Endothelial cell (in vitro differentiated cells): ENCODE results near the gene UROC1. TPM values are rescaled to one million over a fixed set of nuclear protein-coding genes. Genes with fewer than 3 reads are reported as not detected.

Source experiments
- DNase-seq: peaks from one replicate; pipeline ENCODE4 v3.0.0; 2021; ENCODE audit warnings: low spot score
- H3K27ac Mint-ChIP-seq: one replicate; pipeline ENCODE4 v1.8.0; 2021; ENCODE audit warnings: mixed read lengths, inconsistent platforms; ENCODE audit not compliant: unreplicated experiment
- H3K27me3 Mint-ChIP-seq: one replicate; pipeline ENCODE4 v1.8.0; 2021; ENCODE audit warnings: mild to moderate bottlenecking, moderate library complexity, mixed read lengths, inconsistent platforms; ENCODE audit not compliant: unreplicated experiment
- H3K36me3 Mint-ChIP-seq: one replicate; pipeline ENCODE4 v1.8.0; 2021; ENCODE audit warnings: mild to moderate bottlenecking, low read depth, mixed read lengths, inconsistent platforms; ENCODE audit not compliant: unreplicated experiment
- H3K4me1 Mint-ChIP-seq: one replicate; pipeline ENCODE4 v1.8.0; 2021; ENCODE audit warnings: mild to moderate bottlenecking, mixed read lengths, inconsistent platforms; ENCODE audit not compliant: unreplicated experiment
- H3K4me3 Mint-ChIP-seq: one replicate; pipeline ENCODE4 v1.8.0; 2021; ENCODE audit warnings: mild to moderate bottlenecking, mixed read lengths, inconsistent platforms; ENCODE audit not compliant: unreplicated experiment
- H3K9me3 Mint-ChIP-seq: one replicate; pipeline ENCODE4 v1.8.0; 2021; ENCODE audit warnings: mixed read lengths, inconsistent platforms; ENCODE audit not compliant: unreplicated experiment
- total RNA-seq: library from RNA; stranded (reverse); fragmentation: NEBNext Ultra II Directional; extraction: Animal tissue kit (Norgen Biotek cat#: 25700); gene quantifications from one replicate; pipeline ENCODE4 v1.2.1, GENCODE V29; 2021; ENCODE audit not compliant: unreplicated experiment
- TF ChIP-seq, protein P1 (sequence below): fragments of 200-600 bp; sonication (generic); IDR thresholded peaks from one replicate; pipeline ENCODE4 v1.5.0; 2021; ENCODE audit warnings: antibody characterized with exemption; ENCODE audit not compliant: unreplicated experiment

UROC1 gene
- total RNA-seq, 1 donor from 2014 or later, result not detected

DNA sequence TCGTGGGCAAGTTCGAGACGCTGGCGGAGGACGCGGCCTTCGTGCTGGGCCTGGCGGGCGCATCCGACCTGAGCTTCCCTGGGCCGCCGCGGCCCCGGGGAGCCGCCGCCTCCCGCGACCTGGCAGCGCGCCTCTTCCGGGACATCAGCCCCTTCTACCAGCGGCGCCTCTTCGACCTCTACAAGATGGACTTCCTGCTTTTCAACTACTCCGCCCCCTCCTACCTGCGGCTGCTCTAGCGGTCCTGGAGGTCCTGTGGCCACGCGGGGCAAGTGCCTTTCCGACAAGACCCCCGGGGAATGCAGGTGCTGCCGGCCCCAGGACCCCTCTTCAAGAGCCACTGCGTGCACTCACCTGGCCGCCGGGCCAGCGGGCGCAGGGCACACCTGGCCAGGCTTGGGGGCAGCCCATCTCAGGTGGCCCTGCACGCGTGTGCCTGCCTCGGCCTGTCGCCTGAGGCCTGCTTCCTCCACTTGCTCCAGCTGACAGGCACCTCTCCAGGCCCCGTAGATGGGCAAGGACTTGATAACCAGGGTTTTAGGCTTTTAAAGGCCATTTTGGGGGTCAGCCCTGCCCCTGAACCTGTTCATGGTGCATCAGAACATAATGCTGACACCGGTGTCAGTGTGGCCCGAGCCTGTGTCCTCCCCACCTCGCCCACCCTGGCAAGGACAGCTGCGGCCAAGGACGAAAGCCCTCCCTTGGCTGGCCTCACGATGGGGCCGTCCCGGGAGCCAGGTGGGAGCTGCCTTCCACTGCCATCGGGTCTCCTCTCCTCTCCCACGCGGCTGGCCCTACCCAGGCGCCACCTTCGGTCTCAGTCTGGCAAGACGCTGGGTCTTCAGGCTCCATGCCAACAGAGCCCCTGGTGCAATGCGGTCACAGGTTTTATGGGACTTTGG, 25.0 kb upstream of the UROC1 start:
- no peak overlapping the region for H3K4me3 Mint-ChIP-seq
- no peak overlapping the region for H3K27ac Mint-ChIP-seq
- TF ChIP-seq, protein P1, sequence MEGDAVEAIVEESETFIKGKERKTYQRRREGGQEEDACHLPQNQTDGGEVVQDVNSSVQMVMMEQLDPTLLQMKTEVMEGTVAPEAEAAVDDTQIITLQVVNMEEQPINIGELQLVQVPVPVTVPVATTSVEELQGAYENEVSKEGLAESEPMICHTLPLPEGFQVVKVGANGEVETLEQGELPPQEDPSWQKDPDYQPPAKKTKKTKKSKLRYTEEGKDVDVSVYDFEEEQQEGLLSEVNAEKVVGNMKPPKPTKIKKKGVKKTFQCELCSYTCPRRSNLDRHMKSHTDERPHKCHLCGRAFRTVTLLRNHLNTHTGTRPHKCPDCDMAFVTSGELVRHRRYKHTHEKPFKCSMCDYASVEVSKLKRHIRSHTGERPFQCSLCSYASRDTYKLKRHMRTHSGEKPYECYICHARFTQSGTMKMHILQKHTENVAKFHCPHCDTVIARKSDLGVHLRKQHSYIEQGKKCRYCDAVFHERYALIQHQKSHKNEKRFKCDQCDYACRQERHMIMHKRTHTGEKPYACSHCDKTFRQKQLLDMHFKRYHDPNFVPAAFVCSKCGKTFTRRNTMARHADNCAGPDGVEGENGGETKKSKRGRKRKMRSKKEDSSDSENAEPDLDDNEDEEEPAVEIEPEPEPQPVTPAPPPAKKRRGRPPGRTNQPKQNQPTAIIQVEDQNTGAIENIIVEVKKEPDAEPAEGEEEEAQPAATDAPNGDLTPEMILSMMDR, result no peak
- no peaks in the 10 kb centered on the region for H3K4me1 Mint-ChIP-seq
- DNase-seq, result peak; percentile 3
- H3K9me3 Mint-ChIP-seq, result no peaks in the 10 kb centered on the region
- H3K36me3 Mint-ChIP-seq, result no peaks in the 10 kb centered on the region
- peaks cover 2% of the 10 kb centered on the region for H3K27me3 Mint-ChIP-seq

DNA sequence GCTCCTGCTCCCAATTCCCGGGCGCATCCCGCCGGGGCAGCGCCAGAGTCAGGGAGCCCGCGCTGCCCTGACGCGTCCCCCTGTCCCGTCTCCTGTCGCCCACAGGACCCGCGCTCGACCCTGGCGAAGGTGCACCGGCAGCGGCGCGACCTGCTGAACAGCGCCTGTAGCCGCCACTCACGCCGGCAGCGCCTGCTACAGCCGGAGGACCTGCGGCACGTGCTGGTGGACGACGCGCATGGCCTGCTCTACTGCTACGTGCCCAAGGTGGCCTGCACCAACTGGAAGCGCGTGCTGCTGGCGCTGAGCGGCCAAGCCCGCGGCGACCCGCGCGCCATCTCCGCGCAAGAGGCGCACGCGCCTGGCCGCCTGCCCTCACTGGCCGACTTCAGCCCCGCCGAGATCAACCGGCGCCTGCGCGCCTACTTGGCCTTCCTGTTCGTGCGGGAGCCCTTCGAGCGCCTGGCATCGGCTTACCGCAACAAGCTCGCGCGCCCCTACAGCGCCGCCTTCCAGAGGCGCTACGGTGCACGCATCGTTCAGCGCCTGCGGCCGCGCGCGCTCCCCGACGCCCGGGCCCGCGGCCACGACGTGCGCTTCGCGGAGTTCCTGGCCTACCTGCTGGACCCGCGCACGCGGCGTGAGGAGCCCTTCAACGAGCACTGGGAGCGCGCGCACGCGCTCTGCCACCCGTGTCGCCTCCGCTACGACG, 24.2 kb upstream of the UROC1 start:
- no peaks in the 10 kb centered on the region for H3K9me3 Mint-ChIP-seq
- no peak for DNase-seq
- TF ChIP-seq, protein P1, result no peak
- no peak overlapping the region for H3K27ac Mint-ChIP-seq
- H3K27me3 Mint-ChIP-seq, result peaks cover 4% of the 10 kb centered on the region
- H3K4me1 Mint-ChIP-seq, result no peaks in the 10 kb centered on the region
- H3K36me3 Mint-ChIP-seq, result peaks cover 3% of the 10 kb centered on the region
- no peak overlapping the region for H3K4me3 Mint-ChIP-seq

DNA sequence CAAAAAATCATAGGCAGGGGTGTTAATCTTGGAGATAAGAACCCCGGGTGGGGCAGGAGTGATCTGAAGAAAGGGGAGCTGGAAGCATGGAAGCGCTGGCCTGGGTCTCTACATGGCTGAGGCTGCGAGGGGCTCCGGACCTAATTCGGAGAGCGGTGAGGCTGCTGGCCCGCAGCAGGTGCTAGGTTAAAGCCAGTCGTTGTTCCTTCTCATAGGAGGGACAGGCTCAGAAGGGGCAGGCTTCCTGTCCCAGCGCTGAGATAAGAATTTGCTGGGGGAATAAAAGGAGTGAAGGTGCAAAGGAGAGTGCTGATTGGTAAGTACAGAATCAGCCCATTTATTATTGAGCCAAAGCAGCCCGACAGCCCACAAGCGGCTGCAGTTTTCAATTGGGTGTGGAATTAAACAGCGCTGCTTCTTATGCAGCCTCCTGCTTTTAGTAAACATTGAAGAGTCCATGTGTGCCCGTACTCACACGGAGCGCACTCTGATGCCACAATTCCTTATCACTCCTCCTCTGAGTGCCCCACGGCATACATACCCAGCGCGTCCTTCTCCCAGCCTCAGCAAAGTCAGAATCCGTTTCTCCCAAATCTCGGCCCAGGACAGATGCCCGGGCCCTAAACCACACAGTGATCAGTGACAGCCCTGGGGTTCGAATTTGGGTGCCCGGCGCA, 23.5 kb upstream of the UROC1 start:
- Mint-ChIP-seq H3K36me3 (peaks cover 6% of the 10 kb centered on the region), H3K27ac (no peak overlapping the region), H3K4me1 (no peaks in the 10 kb centered on the region), H3K27me3 (peaks cover 4% of the 10 kb centered on the region), H3K4me3 (no peak overlapping the region), H3K9me3 (no peaks in the 10 kb centered on the region)
- TF ChIP-seq, protein P1, result no peak
- no peak for DNase-seq

DNA sequence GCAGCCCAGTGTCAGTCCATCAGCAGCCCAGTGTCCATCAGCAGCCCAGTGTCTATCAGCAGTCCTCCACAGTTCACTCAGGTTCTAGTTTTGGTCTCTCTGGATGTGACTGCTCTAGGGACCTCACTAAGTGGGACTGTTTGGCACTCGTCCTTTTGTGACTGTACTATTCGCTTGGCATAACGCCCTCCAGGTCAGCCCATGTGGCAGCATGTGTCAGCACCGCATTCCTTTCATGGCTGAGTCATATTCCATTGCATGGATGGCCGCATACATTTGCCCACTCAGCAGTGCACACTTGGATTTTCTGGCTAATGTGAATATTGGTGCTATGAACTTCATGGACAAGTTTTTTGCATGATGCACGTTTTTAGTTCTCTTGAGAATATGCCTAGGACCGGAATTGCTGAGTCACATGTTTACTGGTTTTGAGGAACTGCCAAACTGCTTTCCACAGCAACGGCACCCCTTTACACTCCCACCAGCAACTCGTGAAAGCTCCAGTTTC, 22.8 kb upstream of the UROC1 start:
- Mint-ChIP-seq H3K27ac (no peak overlapping the region), H3K4me3 (no peak overlapping the region)
- DNase-seq, result no peak

More for the DNA sequence above, 22.8 kb upstream of the UROC1 start:
- Mint-ChIP-seq H3K4me1 (no peaks in the 10 kb centered on the region), H3K27me3 (peaks cover 5% of the 10 kb centered on the region), H3K36me3 (peaks cover 6% of the 10 kb centered on the region), H3K9me3 (no peaks in the 10 kb centered on the region)
- TF ChIP-seq, protein P1, result no peak
